Hepatocyte (in vitro differentiated cells): ENCODE results near the gene DMRTC1B. TPM values are rescaled to one million over a fixed set of nuclear protein-coding genes. Genes with fewer than 3 reads are reported as not detected.
"Not testable (repeated sequence)": the region's sequence is repeated elsewhere in the genome, so short reads cannot be mapped to it uniquely, and the experiment has no call there.

Experiments
- DNase-seq: peaks from one replicate; pipeline ENCODE4 v3.0.0-alpha.2; 2016; ENCODE audit warnings: low spot score
- H2AFZ ChIP-seq: fragments of 200-600 bp; sonication (generic); 2 replicates; pipeline ENCODE4 v1.6.0; 2016; ENCODE audit warnings: antibody characterized with exemption, mild to moderate bottlenecking
- H3K27ac ChIP-seq: fragments of 200-600 bp; sonication (generic); 2 replicates; pipeline ENCODE4 v1.5.1; 2016; ENCODE audit warnings: mild to moderate bottlenecking
- H3K27me3 ChIP-seq: fragments of 200-600 bp; sonication (generic); 2 replicates; pipeline ENCODE4 v1.6.1; 2016
- H3K36me3 ChIP-seq: fragments of 200-600 bp; sonication (generic); replicated peaks from 2 replicates; pipeline ENCODE4 v1.5.1; 2016; ENCODE audit warnings: low read depth; ENCODE audit not compliant: insufficient read depth
- H3K4me1 ChIP-seq: fragments of 200-600 bp; sonication (generic); 2 replicates; pipeline ENCODE4 v1.5.1; 2016; ENCODE audit warnings: mild to moderate bottlenecking, moderate library complexity; ENCODE audit not compliant: insufficient read depth
- H3K4me2 ChIP-seq: fragments of 200-600 bp; sonication (generic); 2 replicates; pipeline ENCODE4 v1.6.0; 2016
- H3K4me3 ChIP-seq: fragments of 200-600 bp; sonication (generic); 2 replicates; pipeline ENCODE4 v1.5.1; 2016; ENCODE audit warnings: mild to moderate bottlenecking
- H3K79me2 ChIP-seq: fragments of 200-600 bp; sonication (generic); 2 replicates; pipeline ENCODE4 v1.6.0; 2017; ENCODE audit warnings: mild to moderate bottlenecking
- H3K9me2 ChIP-seq: fragments of 200-600 bp; sonication (generic); replicated peaks from 2 replicates; pipeline ENCODE4 v1.6.0; 2017; ENCODE audit warnings: mild to moderate bottlenecking; ENCODE audit not compliant: insufficient read depth
- H3K9me3 ChIP-seq: fragments of 200-600 bp; sonication (generic); 2 replicates; pipeline ENCODE4 v1.5.1; 2016; ENCODE audit warnings: low read depth, mild to moderate bottlenecking
- H4K20me1 ChIP-seq: fragments of 200-600 bp; sonication (generic); 2 replicates; pipeline ENCODE4 v1.6.0; 2016; ENCODE audit warnings: mild to moderate bottlenecking; ENCODE audit not compliant: insufficient read depth, poor library complexity, severe bottlenecking
- WGBS: methylation state at CpG from one replicate; pipeline ENCODE4 v1.1.6; 2016; ENCODE audit warnings: low lambda C conversion rate; ENCODE audit errors: missing lambda C conversion rate; 5-methylcytosine and 5-hydroxymethylcytosine counted together
- polyA plus RNA-seq: library from polyadenylated mRNA; unstranded; fragments of >200 nt; fragmentation: Nextera tagmentation; extraction: Ambion mirVana; gene quantifications from 2 replicates; pipeline ENCODE4 v1.2.1, GENCODE V29; 2016
- total RNA-seq: library from RNA; depleted of rRNA; stranded (reverse); fragments of >200 nt; gene quantifications from 2 replicates; pipeline ENCODE4 v1.2.3, GENCODE V29; 2014

DMRTC1B gene
- total and polyA plus RNA-seq, 2 experiments from 2014 or later: 3.0 TPM

- not testable (repeated sequence) for H2AFZ ChIP-seq, H3K9me2 ChIP-seq, H3K4me3 ChIP-seq, H3K36me3 ChIP-seq, H3K79me2 ChIP-seq, H4K20me1 ChIP-seq, H3K9me3 ChIP-seq, H3K27ac ChIP-seq, H3K4me1 ChIP-seq, H3K4me2 ChIP-seq, DNase-seq, H3K27me3 ChIP-seq
- WGBS: no CpG with 5 or more reads among the region's 15 CpGs
These were observed 739 bp downstream of the DMRTC1B start for GRCh38 chrX:72777467-72777790.

GRCh38 chrX:72778146-72778545 is 1.5 kb downstream of the DMRTC1B start:
- H3K79me2 ChIP-seq, DNase-seq, H3K4me1 ChIP-seq, H4K20me1 ChIP-seq, H2AFZ ChIP-seq, H3K4me2 ChIP-seq, H3K27ac ChIP-seq, H3K4me3 ChIP-seq, H3K27me3 ChIP-seq, H3K9me2 ChIP-seq, H3K36me3 ChIP-seq, H3K9me3 ChIP-seq: not testable (repeated sequence)
- no CpG with 5 or more reads among the region's 6 CpGs for WGBS

GRCh38 chrX:72782560-72782959 is 5.9 kb downstream of the DMRTC1B start, which contains the start of gene FAM236B:
Gene FAM236B, minus strand, starts transcription at chrX:72782660. Its CDS starts 100 bp downstream, at chrX:72782560.
- not testable (repeated sequence) for H3K27ac ChIP-seq, DNase-seq, H3K9me3 ChIP-seq, H3K4me1 ChIP-seq, H3K27me3 ChIP-seq, H3K9me2 ChIP-seq, H4K20me1 ChIP-seq, H3K4me2 ChIP-seq, H3K79me2 ChIP-seq, H3K36me3 ChIP-seq, H2AFZ ChIP-seq, H3K4me3 ChIP-seq
- WGBS: no CpG with 5 or more reads among the region's 15 CpGs

- not testable (repeated sequence) for H3K4me1 ChIP-seq, DNase-seq, H2AFZ ChIP-seq, H3K79me2 ChIP-seq, H3K4me3 ChIP-seq, H3K36me3 ChIP-seq, H3K9me2 ChIP-seq, H3K4me2 ChIP-seq, H4K20me1 ChIP-seq, H3K27ac ChIP-seq, H3K9me3 ChIP-seq, H3K27me3 ChIP-seq
- no CpG with 5 or more reads among the region's 8 CpGs for WGBS
These were observed 6.8 kb downstream of the DMRTC1B start for GRCh38 chrX:72783365-72783936.

- not testable (repeated sequence) for DNase-seq
- WGBS: no CpG with 5 or more reads among the region's 6 CpGs
These were observed 7.3 kb downstream of the DMRTC1B start for GRCh38 chrX:72783964-72784363.

DNA sequence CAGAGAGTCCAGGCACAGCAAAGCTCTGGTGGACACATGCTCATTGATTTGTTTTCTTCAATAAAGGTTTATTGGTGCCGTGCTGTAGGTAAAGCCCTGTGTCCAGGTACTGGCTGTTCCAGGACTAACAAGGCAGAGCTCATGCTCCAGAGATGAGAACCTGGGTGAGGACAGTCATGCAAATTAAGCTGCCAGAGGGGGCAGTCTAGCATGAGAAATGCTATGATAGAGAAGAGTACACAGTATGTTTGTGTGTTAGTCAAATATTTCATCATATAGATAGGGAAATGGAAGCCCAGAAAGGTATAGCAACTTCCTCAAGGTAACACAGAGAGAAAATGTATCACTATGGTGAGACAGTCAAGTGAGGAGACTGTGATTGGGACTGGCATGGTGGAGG is 11.5 kb downstream of the DMRTC1B start:
- not testable (repeated sequence) for H3K4me1 ChIP-seq, H3K27me3 ChIP-seq, H3K4me2 ChIP-seq, H3K79me2 ChIP-seq, H3K9me3 ChIP-seq, DNase-seq, H3K4me3 ChIP-seq, H3K36me3 ChIP-seq, H2AFZ ChIP-seq, H3K9me2 ChIP-seq, H4K20me1 ChIP-seq, H3K27ac ChIP-seq
- no CpG with 5 or more reads among the region's 1 CpG for WGBS

More at GRCh38 chrX:72783964-72784363, 7.3 kb downstream of the DMRTC1B start:
- H3K9me3 ChIP-seq, H3K4me3 ChIP-seq, H3K9me2 ChIP-seq, H3K4me2 ChIP-seq, H4K20me1 ChIP-seq, H3K4me1 ChIP-seq, H3K79me2 ChIP-seq, H3K36me3 ChIP-seq, H3K27ac ChIP-seq, H3K27me3 ChIP-seq, H2AFZ ChIP-seq: not testable (repeated sequence)

DNA sequence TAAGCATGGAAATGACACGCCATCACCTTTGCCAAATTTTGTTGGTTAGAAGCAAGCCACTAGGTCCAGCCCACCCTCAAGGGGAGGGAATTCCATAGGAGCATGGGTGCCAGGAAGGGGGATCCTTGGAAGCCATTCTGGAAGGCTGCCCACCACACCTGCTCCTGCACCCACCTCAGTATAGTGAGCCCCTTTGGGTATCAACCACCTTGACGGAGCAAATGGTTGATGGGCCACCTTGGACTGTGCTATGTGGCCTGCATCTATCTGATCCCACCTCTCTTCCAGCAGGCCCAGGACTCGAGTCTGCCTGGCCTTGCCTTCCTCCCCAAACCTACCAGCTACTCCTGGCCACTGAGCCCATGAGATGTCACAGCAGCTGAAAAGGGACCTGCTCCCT is 13.7 kb downstream of the DMRTC1B start:
- not testable (repeated sequence) for H3K4me1 ChIP-seq, DNase-seq
- WGBS: 77% methylated on average over 2 of the region's 3 CpGs

GRCh38 chrX:72808110-72808509 is 31.4 kb downstream of the DMRTC1B start, which contains the start of gene FAM236D:
Gene FAM236D, minus strand, starts transcription at chrX:72808210. Its CDS starts 100 bp downstream, at chrX:72808110.
- not testable (repeated sequence) for H2AFZ ChIP-seq, H3K4me3 ChIP-seq, H3K4me2 ChIP-seq, H3K27ac ChIP-seq, H3K27me3 ChIP-seq, H4K20me1 ChIP-seq, H3K9me2 ChIP-seq, H3K9me3 ChIP-seq, H3K4me1 ChIP-seq, H3K36me3 ChIP-seq, H3K79me2 ChIP-seq, DNase-seq
- no CpG with 5 or more reads among the region's 13 CpGs for WGBS

More for the DNA sequence above, 13.7 kb downstream of the DMRTC1B start:
- H3K27ac ChIP-seq, H3K27me3 ChIP-seq, H4K20me1 ChIP-seq, H3K9me3 ChIP-seq, H3K4me2 ChIP-seq, H3K4me3 ChIP-seq, H3K9me2 ChIP-seq, H2AFZ ChIP-seq, H3K79me2 ChIP-seq, H3K36me3 ChIP-seq: not testable (repeated sequence)

DNA sequence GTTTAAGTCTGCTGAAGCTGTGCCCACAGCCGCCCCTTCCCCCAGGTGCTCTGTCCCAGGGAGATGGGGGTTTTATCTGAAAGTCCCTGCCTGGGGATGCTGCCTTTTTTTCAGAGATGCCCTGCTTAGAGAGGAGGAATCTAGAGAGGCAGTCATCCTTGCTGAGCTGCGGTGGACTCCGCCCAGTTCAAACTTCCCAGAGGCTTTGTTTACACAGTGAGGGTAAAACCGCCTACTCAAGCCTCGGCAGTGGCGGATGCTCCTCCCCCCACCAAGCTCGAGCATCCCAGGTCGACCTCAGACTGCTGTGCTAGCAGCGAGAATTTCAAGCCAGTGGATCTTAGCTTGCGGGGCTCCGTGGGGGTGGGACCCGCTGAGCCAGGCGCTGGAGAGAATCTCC is 54.0 kb downstream of the DMRTC1B start:
- not testable (repeated sequence) for H3K79me2 ChIP-seq, H3K4me2 ChIP-seq, H3K9me2 ChIP-seq, H3K4me3 ChIP-seq, H3K9me3 ChIP-seq, H3K27me3 ChIP-seq, H3K27ac ChIP-seq, DNase-seq, H2AFZ ChIP-seq, H3K4me1 ChIP-seq, H4K20me1 ChIP-seq, H3K36me3 ChIP-seq
- no CpG with 5 or more reads among the region's 13 CpGs for WGBS
